Aorta (tissue), 5 donors: ENCODE measurements around the gene NAPB. TPM values are rescaled to one million over a fixed set of nuclear protein-coding genes. Genes with fewer than 3 reads are reported as not detected.

Experiments used
- ATAC-seq: fragments of 200-7000 bp; cut with Tn5 transposase; one replicate; pipeline ENCODE4 v1.9.1; 2022; ENCODE audit warnings: moderate library complexity; ENCODE audit not compliant: low FRiP score
- DNase-seq, 2 donors: peaks; one replicate each; pipeline ENCODE4 v3.0.0-alpha.2; 2020
- H3K27ac ChIP-seq, 2 donors: one replicate each; pipeline ENCODE4 v1.5.1; 2013; ENCODE audit warnings: low read length in 2 of 2, mild to moderate bottlenecking in 2 of 2, moderate library complexity in 2 of 2, control low read depth in 1 of 2, inconsistent platforms in 1 of 2, low read depth in 1 of 2
- H3K27me3 ChIP-seq, 2 donors: one replicate each; pipeline ENCODE4 v1.6.1; 2013; ENCODE audit warnings: control low read depth in 1 of 2, low read length in 1 of 2, mild to moderate bottlenecking in 1 of 2, moderate library complexity in 1 of 2; ENCODE audit not compliant: insufficient read depth in 2 of 2, control insufficient read depth in 1 of 2
- H3K36me3 ChIP-seq, 2 donors: one replicate each; pipeline ENCODE4 v1.6.1; 2013; ENCODE audit warnings: control low read depth in 1 of 2, low read length in 1 of 2, mild to moderate bottlenecking in 1 of 2; ENCODE audit not compliant: insufficient read depth in 2 of 2, control insufficient read depth in 1 of 2
- H3K4me1 ChIP-seq, 2 donors: one replicate each; pipeline ENCODE4 v1.6.1; 2013; ENCODE audit warnings: low read length in 2 of 2, control low read depth in 1 of 2, mild to moderate bottlenecking in 1 of 2, moderate library complexity in 1 of 2; ENCODE audit not compliant: insufficient read depth in 2 of 2, control insufficient read depth in 1 of 2
- H3K4me3 ChIP-seq, 2 donors: one replicate each; pipeline ENCODE4 v1.5.1; 2013; ENCODE audit warnings: low read length in 2 of 2, control low read depth in 1 of 2, mild to moderate bottlenecking in 1 of 2
- H3K9me3 ChIP-seq: one replicate; pipeline ENCODE4 v1.6.1; 2013; ENCODE audit warnings: mild to moderate bottlenecking, low read length; ENCODE audit not compliant: control insufficient read depth
- WGBS, 2 donors: extraction: QIAGEN DNeasy Blood & Tissue Kit; methylation state at CpG; one replicate each; pipeline ENCODE4 v1.1.7; 2013; 5-methylcytosine and 5-hydroxymethylcytosine counted together
- intact Hi-C, 2 donors: fragments of 100-400 bp; cut with DNase I; formaldehyde crosslinking; loops; one replicate each; pipeline versions ENCODE4 v1.14.2 to v1.15.0; 2022
- polyA plus RNA-seq, 2 donors: library from polyadenylated mRNA; stranded (reverse); fragments of 200-250 nt; gene quantifications; one replicate each; pipeline ENCODE4 v1.2.3, GENCODE V29; 2013
- total RNA-seq, 2 donors: library from RNA; stranded (reverse); fragmentation: NEBNext Ultra II Directional; extraction: Animal tissue kit (Norgen Biotek cat#: 25700); gene quantifications; one replicate each; pipeline ENCODE4 v1.2.1, GENCODE V29; 2021
- donor health status: healthy with polysubstance abuse.
- donor health status: Bipolar disorder and iron deficiency.
- donor health status: DM: no; HTN: no; CAD: no.
- donor health status: DM: no; HTN: no; CAD: no.
- donor health status: DM: yes; HTN: yes; CAD: no.

The NAPB gene
- total and polyA plus RNA-seq, 4 donors = 6.6 to 15.2 (median 10.2) TPM

DNA sequence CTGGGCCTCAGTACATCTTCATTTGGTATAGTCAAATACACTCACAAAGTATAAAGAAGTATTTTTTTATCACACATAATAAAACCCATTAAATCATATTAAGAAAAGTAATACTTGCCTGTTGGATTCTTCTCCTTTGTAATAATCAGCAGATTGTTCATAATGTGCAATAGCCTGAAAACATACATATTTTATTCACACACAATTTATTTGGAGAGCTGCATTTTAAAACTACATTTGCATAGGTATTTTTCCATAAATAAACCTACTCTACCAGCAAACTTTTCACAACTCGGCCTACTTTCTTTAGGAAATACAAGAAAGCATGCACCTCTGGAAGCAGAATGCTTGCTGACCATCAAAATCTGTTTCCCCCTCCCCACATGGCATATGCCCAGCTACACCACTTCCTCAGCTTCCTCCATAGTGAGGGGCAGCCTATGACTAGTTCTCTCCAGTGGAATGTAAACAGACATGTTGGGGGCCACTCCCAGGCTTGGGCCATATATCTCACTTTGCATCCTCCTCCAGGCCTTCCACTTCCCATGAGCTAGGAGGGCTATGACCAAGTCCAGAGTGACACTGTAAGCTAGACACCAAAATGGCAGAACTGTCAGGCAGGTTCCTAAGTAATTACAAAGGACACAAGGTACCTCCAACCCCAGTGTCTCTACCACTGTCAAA is 31.1 kb downstream of the NAPB start:
- H3K36me3 ChIP-seq = peaks cover 11 to 15% of the 10 kb centered on the region in 2 donors
- H3K27ac ChIP-seq = no peak overlapping the region
- no peaks in the 10 kb centered on the region for H3K27me3 ChIP-seq
- no peaks in the 10 kb centered on the region for H3K9me3 ChIP-seq
- H3K4me3 ChIP-seq = no peak overlapping the region
- ATAC-seq = no peak
- 81 to 89% methylated on average over 1 of the region's 1 CpG for WGBS, 2 donors
- DNase-seq = no peak
- H3K4me1 ChIP-seq = no peaks in the 10 kb centered on the region
- intact Hi-C loops = no loop called here

DNA sequence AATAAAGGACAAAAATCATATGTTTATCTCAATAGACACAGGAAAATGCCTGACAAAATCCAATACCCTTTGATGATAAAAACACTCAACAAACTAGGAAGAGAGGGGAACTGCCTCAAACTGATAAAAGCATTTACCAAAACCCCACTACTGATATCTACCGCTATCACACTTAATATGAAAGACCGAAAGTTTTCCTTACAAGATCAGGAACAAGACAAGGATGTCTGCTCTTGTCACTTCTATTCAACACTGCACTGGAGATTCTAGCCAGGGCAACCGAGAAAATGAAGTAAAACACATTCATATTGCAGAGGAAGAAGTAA is 34.2 kb downstream of the NAPB start:
- no peak for DNase-seq
- Histone ChIP-seq H3K9me3 (no peaks in the 10 kb centered on the region), H3K36me3 (peaks cover 2 to 9% of the 10 kb centered on the region in 2 donors), H3K4me3 (no peak overlapping the region), H3K4me1 (no peaks in the 10 kb centered on the region), H3K27ac (no peak overlapping the region), H3K27me3 (no peaks in the 10 kb centered on the region)
- no peak for ATAC-seq
- 96 to 97% methylated on average over 3 of the region's 3 CpGs for WGBS, 2 donors
- intact Hi-C loops = no loop called here

DNA sequence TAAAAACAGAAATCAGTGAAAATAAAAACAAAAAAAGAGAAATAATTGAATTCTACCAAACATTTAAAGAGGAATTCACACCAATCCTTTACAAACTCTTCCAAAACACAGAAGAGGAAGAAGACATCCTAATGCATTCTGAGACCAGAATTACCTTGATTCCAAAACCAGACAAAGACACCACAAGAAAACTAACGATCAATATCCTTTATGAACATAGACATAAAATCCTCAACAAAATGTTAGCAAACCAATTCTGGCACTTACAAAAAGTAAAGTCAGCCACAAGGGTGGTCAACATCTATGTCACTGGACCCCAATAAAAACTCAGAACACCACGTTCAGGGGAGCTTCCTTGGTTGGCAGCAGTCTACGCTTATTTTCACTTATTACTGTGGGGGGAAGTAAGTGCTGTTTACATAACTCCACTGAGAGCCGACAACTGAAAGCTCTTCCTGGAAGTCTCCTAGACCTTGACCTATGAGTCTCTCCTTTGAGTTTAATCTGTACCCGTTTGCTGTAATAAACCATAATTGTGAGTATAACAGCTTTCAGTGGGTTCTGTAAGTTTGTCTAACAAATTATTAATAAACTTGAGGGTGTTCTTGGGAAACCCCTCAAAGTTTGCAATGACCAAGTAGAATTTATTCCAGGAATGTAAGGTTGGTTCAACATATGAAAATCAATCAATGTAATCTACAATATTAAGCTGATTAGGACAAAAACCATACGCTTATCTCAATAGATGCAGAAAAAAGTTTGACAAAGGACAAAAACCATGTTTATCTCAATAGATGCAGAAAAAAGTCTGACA is 34.8 kb downstream of the NAPB start:
- H3K36me3 ChIP-seq = peaks cover 1 to 5% of the 10 kb centered on the region in 2 donors
- ATAC-seq = no peak
- H3K27me3 ChIP-seq = no peaks in the 10 kb centered on the region
- WGBS, 2 donors = 82 to 89% methylated on average over 6 of the region's 6 CpGs
- intact Hi-C loops = no loop called here
- no peak overlapping the region for H3K27ac ChIP-seq
- H3K9me3 ChIP-seq = no peaks in the 10 kb centered on the region
- H3K4me1 ChIP-seq = no peaks in the 10 kb centered on the region
- no peak overlapping the region for H3K4me3 ChIP-seq
- no peak for DNase-seq

DNA sequence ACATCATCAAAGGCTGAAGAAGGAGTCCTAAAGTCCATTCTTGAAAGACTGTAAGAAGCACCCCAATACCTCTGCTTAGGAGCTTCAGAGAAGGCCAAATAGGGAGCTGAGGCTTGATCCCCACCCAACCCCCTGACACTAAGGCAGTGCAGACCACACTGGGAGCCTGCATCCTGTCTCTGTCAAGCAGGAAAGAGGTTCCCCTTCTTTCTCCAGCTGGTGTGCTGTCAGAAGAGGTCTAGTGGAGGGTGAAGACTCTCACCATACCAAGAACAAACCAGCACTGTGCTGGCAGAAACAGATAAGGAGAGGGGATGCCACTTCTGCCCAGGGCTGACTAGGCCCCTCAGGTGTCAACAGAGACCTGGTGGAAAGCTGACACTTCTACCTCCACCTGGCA is 39.4 kb downstream of the NAPB start:
- ATAC-seq (no peak), DNase-seq (no peak)
- intact Hi-C loops = no loop called here
- no peak overlapping the region for H3K4me3 ChIP-seq
- peaks cover 0 to 2% of the 10 kb centered on the region in 2 donors for H3K4me1 ChIP-seq
- no peaks in the 10 kb centered on the region for H3K9me3 ChIP-seq
- H3K27me3 ChIP-seq = no peaks in the 10 kb centered on the region
- H3K27ac ChIP-seq = no peak overlapping the region
- H3K36me3 ChIP-seq = peaks cover 2 to 5% of the 10 kb centered on the region in 2 donors

DNA sequence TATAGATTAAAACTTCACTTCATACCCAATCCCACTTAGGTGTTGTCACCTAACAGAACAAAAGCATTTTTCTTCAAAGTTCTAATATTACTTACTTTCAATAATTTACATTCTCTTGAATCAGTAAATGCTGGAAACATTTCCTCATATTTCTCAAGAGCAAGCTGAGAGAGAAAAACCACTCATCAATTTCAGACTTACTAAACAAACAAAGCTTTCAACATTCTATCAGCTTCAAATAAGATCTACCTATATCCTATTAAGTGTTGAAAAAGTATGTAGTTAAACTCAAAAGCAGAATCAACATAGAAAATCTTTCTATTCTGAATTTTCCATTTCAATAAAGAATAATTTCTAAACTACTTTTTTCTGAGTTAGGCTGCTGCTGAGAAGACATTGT is 41.5 kb downstream of the NAPB start:
- H3K4me3 ChIP-seq = no peak overlapping the region
- no peaks in the 10 kb centered on the region for H3K27me3 ChIP-seq
- H3K9me3 ChIP-seq = no peaks in the 10 kb centered on the region
- H3K36me3 ChIP-seq = peaks cover 2 to 6% of the 10 kb centered on the region in 2 donors
- intact Hi-C loops = loop anchor here in 1 of 2 donors (5.0 kb wide), 1 partner anchor 33 kb away; no protein-coding TSS in a partner anchor
- DNase-seq (no peak), ATAC-seq (no peak)
- H3K4me1 ChIP-seq = peaks cover 0 to 2% of the 10 kb centered on the region in 2 donors
- H3K27ac ChIP-seq = no peak overlapping the region

DNA sequence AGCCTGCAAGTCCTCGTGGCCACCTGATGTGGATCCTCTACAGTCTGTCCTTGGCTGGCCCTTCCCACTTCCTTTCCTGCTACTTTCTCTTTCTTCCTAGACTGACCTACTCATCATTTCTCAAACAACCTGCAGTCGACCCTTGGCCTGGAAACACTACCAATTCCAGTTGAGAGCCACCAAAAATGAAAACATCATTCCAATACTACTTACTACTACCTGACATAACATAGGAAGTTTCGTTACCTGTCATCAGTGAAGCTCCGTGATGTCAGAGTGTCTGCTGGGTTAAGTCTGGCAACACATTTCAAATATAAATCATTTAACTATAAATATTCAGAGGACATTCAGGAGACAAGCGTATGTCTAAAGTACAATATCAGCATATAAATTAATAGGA is 45.5 kb downstream of the NAPB start:
- Histone ChIP-seq H3K4me1 (peaks cover 0 to 2% of the 10 kb centered on the region in 2 donors), H3K27ac (no peak overlapping the region), H3K27me3 (no peaks in the 10 kb centered on the region), H3K4me3 (no peak overlapping the region), H3K9me3 (no peaks in the 10 kb centered on the region), H3K36me3 (peaks cover 7 to 13% of the 10 kb centered on the region in 2 donors)
- ATAC-seq = no peak
- no peak for DNase-seq
- intact Hi-C loops = loop anchor here in 1 of 2 donors (5.0 kb wide), 1 partner anchor 36 kb away; no protein-coding TSS in a partner anchor
- WGBS, 2 donors = 88 to 89% methylated on average over 5 of the region's 5 CpGs

DNA sequence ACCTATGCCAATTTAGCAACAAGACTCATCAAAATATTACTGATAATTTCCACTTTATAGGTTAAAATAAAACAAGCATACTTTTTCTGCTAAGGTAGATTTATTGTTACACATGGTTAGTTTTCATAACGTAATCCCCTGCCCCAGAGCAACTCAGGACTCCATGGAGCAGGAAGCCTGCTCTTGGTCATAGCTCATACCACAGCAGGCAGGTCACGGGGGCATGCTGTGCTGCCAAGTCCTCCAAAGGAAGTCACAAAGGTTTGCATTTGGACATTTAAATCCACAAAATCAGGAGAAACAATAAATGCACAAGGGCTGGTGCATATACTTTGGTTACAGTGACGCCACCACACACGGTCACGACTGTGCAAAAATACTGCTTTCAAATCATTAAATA is 46.8 kb downstream of the NAPB start:
- intact Hi-C loops = no loop called here

DNA sequence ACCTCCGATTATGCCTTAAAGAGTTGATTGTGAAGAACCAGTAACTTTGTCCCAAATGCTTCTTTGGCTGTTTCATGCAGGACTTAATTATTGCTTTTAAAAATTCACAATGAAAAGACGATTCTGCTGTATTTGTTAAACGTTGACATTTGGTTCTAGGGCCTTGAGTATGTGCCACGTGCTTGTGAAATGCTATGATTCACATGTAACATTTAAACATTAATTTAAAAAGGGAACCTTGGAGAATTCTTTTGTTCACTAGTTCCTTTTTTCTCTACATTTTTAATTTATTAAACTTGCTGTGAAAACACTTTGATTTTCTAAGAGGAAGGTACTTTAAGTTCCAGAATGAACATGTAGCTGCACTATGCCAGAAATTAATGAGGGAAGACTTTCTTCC is 49.8 kb downstream of the NAPB start:
- Histone ChIP-seq H3K4me1 (no peaks in the 10 kb centered on the region), H3K9me3 (no peaks in the 10 kb centered on the region), H3K36me3 (peaks cover 5 to 13% of the 10 kb centered on the region in 2 donors), H3K4me3 (no peak overlapping the region), H3K27ac (no peak overlapping the region), H3K27me3 (no peaks in the 10 kb centered on the region)
- intact Hi-C loops = no loop called here
- WGBS, 2 donors = 74 to 77% methylated on average over 4 of the region's 4 CpGs
- ATAC-seq (no peak), DNase-seq (no peak)

More for the DNA sequence above, 46.8 kb downstream of the NAPB start:
- no peak for DNase-seq
- H3K4me3 ChIP-seq = no peak overlapping the region
- peaks cover 0 to 2% of the 10 kb centered on the region in 2 donors for H3K4me1 ChIP-seq
- H3K27ac ChIP-seq = no peak overlapping the region
- no peaks in the 10 kb centered on the region for H3K9me3 ChIP-seq
- H3K27me3 ChIP-seq = no peaks in the 10 kb centered on the region
- H3K36me3 ChIP-seq = peaks cover 7 to 16% of the 10 kb centered on the region in 2 donors
- ATAC-seq = no peak
- WGBS, 2 donors = 89 to 91% methylated on average over 5 of the region's 5 CpGs

DNA sequence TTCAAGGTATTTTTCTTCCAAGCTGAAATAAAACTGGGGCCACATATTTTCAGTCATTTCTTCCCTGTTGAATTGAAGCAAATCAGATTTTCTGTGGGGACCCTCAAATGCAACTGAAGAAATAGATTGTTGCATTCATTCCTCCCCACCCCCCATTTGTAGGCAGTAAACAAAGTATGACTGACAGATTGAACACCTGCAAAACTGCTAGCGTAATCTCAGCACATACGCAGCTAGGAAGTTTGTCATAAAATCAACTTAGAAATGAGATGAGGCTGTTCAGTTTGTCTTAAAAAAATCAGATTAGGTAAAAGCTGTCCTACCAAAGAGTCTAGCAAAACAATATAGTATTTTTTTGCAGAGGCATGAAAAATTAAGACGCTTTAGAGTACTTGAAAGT is 50.4 kb downstream of the NAPB start:
- H3K27ac ChIP-seq = no peak overlapping the region
- no peak for ATAC-seq
- H3K4me1 ChIP-seq = no peaks in the 10 kb centered on the region
- H3K9me3 ChIP-seq = no peaks in the 10 kb centered on the region
- H3K4me3 ChIP-seq = no peak overlapping the region
- 82 to 90% methylated on average over 3 of the region's 3 CpGs for WGBS, 2 donors
- no peaks in the 10 kb centered on the region for H3K27me3 ChIP-seq
- no peak for DNase-seq
- peaks cover 5 to 13% of the 10 kb centered on the region in 2 donors for H3K36me3 ChIP-seq
- intact Hi-C loops = no loop called here
